Middle frontal gyrus (tissue), 1 donor: ENCODE data around the gene TBC1D17.

Source experiments
- DNase-seq: peaks from one replicate; pipeline ENCODE4 v3.0.0-alpha.2; 2015; ENCODE audit warnings: low spot score; ENCODE audit errors: extremely low spot score

TBC1D17 gene

DNA sequence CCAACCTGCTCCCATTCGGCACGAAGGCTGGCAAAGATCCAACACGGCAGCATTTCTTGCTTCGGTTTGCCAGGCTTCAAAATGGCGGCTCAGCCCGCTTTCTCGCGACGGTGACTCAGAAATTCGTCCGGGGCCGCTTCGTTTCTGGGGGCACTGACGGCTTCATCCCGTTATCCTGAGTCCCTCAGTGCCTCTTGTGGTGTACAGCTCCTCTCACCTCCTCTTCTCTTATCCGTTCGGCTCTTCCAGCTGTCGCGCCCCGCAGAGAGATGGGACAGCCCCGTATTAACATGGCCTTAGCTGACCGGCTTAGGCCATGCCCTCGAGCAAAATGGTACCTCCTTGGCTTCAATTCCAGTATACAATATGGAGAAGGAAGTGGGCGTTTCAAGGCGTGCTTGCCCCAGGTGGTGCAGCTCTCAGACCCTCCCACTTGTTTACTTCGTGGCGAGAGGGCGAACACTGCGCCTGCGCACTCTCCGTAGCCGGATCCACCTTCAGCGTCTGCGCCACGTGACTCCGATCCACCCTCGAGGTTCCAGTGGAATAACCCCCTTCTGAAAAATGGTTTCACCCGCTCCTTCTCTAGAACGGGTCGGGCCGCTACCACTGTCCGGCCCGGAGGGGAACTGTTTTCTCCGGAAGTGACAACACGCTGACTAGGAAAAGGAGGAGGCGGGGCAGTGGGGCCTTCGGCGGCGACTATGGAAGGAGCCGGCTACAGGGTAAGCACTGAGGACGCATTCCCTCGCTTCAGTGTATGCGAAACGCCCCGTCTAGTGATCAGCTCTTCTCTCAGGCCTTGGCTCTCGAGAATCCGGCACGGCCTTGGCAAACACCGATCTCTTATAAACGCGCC lies at the start of gene TBC1D17, which contains the start of gene AKT1S1:
Gene TBC1D17 (plus strand): TSS at position 683 of the 859 bp plus-strand sequence. CDS start 22 bp downstream, at position 705.
Gene AKT1S1 (minus strand): TSS at position 336 of the 859 bp plus-strand sequence. CDS start 4,060 bp downstream, outside the sequence.
- peak; percentile 99 for DNase-seq

DNA sequence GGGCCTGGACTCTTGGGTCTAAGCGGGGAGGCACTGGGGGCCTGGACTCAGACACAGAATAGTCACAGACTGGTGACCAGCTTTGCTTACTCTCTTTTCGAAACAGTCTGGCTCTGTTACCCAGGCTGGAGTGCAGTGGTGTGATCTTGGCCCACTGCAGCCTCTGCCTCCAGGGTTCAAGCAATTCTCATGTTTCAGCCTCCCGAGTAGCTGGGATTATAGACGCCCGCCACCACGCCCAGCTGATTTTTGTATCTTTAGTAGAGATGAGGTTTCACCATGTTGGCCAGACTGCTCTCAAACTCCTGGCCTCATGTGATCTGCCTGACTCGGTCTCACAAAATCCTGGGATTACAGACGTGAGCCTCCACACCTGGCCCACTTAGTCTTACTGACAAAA lies 48.3 kb upstream of the TBC1D17 start:
- no peak for DNase-seq

DNA sequence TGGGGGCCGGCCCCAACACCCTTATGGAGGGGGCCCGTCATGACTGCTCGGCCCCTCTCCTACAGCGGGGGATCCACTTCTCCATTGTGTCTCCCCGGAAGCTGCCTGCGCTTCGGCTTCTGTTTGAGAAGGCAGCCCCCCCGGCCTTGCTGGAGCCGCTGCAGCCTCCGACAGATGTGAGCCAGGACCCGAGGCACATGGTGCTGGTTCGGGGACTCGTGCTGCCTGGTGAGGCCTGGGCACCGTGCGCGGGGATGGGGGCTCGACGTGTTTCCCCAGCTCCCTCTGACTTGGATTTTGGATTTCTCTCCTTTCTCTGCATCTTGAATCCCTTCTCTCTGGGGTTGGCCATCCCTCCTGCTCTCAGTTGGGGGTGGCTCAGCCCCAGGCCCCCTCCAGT lies 47.8 kb upstream of the TBC1D17 start:
- DNase-seq = no peak

DNA sequence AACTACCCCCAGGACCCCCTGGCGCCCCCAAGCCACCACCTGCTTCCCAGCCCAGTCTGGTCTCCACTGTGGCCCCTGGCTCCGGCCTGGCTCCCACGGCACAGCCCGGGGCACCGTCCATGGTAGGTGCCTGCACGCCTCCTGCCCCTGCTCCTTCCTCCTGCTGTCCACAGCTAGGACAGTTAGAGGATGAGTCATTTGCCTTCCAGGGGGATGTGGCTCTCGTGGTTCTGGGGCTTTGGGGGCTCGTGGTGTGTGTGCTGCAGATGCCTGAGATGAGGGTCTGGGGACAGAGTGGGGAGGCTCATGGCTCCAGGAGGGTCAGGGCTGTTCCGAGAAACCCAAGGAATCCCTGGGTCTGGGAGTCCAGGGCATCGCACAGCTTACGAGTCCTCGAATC lies 46.7 kb upstream of the TBC1D17 start:
- DNase-seq = no peak

DNA sequence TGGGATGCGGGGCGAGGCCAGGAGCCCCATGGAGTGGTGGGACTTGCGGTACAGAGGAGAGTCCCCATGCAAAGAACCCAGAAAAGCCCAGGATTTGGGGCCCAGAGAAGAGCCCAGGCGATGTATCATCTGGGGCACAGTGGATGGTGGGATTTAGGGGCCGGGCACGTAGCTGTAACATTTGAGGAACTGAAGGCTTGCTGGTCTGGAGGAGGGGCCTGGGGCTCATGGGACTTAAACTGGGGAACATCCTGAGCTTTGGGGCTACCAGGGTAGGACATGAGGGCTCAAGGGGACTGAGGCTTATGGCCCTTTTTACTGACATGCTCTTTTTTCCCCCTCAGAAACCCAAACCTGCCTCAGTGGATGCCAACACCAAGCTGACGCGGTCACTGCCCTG lies 45.9 kb upstream of the TBC1D17 start:
- no peak for DNase-seq

DNA sequence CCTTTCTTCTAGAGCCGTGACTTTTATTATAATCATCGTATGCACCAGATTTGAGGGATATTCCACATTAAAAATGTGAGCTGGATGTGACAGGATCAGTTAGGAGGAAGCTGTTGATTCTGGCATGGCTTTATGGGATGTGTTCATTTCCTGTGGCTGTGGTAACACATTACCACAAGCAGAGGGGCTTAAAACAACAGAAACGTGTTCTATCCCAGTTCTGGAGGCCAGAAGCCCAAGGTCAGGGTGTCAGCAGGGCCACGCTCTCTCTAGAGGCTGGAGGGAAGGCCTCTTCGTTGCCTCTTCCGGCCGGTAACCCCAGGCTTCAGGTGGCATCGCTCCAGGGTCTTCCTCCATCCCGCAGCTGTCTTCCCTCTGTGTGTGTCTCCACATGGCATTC lies 44.9 kb upstream of the TBC1D17 start:
- no peak for DNase-seq

DNA sequence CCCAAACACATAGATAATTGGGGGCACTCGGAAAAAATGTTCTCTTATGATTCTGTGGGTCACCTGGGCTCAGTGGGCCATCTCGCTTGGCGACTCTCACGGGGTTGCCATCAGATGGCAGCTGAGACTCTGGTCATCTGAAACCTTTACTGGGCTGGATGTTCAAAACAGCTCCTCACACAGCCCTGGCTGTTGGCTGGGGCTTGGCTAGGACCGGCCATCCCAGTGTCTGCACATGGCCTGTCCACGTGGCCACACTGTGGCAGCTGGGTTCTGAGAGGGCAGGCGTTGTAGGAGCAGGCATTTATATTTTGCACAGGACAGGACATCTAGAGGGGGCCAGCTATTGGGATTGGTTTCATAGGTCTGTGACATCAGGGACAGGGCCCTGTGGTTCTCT lies 43.9 kb upstream of the TBC1D17 start:
- no peak for DNase-seq

DNA sequence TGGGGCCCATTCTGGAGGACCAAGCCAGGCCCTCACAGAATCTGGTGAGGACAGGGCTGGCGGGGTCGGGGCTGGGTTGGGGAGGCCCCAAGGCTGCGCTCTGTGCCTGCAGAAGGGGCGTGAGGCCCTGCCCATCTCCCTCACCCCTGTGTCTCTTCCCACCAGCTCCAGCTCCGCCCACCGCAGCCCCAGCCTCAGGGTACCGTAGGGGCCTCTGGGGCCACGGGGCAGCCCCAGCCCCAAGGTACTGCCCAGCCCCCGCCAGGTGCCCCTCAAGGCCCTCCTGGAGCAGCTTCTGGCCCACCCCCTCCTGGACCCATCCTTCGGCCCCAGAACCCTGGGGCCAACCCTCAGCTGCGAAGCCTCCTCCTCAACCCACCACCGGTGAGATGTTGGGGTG lies 41.9 kb upstream of the TBC1D17 start:
- DNase-seq = no peak

DNA sequence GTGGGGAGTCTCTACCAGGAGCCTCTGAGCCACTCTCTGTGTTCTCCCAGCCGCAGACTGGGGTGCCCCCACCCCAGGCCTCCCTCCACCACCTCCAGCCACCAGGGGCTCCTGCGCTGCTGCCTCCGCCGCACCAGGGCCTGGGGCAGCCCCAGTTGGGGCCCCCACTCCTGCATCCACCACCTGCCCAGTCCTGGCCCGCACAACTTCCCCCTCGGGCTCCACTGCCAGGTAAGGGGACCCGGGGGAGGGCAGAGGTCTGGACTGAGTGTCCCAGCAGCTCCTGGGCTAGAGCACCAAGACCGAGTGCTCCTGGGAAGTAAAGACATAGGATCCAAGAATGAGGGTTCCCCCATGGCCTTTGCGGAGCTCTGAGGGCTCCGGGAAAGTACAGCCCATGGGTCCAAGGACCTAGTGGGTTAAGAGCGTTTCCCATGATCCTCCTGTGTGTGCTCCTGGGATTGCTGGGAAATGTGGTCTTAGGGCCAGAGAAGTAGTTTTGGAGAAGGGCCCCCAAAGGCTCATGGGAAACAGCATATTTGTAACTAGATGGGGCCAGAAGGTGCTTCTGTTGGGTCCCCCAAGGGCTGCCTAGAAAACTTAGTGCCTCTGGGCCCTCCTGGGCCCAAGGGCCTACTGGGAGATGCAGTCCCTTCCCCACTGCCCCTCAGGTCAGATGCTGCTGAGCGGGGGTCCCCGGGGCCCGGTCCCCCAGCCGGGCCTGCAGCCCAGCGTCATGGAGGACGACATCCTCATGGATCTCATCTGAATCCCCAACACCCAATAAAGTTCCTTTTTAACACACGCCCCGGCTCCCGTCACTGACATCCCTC lies 41.1 kb upstream of the TBC1D17 start:
- DNase-seq = no peak

DNA sequence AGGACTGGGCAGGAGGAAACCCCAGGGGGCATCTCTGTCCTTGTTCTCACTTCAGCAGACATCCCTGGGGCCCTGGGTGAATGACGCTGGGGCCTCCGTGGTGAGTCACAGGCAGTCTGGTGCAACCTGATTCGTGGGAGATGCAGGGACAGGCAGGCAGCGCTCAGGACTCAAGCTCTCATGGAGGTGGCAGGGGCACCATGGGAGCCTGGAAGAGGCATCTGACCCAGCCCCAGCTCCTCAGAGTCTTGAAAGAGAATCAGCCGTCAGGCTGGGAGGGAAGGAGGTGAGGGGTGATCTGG lies 40.5 kb upstream of the TBC1D17 start:
- DNase-seq = no peak

DNA sequence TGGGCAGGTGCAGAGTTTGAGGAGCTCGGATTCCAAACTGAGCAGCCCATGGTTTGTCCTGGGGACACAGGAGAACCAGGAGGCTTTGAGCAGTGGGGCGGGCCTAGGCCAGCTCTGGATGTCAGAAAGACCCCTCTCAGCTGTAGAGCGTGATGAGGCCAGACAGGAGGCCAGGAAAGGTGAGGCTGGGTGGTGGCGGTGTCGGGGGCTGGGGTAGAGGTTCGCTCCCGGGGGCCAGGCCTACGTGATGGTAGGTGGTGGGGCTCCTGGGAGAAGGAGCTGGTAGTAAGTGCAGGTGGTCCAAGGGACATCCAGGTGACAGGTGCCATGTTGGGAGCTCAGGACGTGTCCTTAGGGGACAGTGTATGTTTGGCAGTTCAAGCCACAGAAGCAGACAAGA lies 40.1 kb upstream of the TBC1D17 start:
- DNase-seq = no peak

DNA sequence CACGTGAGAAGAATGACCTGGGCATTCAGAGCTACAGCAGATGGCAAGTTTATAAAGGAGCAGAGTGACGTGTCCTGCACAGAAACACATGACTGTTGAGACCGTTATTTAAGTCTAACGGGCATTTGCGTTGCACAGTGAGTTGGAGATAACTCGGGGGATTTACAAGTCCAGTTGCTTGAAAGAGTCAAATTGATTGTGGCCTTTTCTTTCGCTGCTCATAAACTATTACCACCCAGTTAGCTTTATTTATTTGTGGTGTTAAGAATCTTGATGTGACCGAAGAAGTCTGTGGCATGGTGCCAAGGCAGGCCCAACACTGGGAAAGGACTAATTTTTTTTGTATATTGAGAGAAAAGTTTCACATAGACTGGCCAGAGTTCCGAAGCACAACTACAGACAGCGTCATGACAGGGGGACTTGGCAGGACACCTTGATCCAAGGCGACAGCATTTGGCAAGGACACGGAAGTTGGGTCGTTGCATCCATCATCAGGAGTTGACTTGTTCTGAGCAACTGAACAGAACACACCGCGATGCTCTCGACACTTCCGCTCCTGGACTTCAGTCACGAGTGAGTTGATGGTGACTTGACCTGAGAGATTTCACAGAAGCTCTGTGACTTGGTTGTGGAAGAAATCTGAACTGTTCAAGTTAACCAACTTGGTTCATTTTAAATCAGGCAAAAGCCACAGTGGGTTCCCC lies 38.5 kb upstream of the TBC1D17 start:
- no peak for DNase-seq

DNA sequence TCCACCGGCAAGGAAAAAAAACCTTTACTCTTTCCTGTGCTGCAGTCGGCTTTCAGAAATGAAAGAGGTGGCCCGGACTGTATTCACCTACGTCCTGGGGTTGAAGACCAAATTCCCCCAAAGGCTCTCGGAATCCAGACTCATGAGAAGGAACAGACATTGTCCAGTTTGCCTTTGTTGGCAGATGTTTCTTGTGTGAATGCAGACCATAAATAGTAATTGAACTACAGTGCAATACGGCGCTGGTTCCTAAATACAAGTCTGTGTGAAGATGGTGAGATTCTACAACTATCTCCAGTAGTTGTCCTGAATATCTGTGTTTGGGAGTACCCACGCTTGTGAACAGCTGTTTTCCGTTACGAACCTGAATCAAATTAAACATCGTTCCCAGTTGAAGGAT lies 37.8 kb upstream of the TBC1D17 start:
- no peak for DNase-seq

DNA sequence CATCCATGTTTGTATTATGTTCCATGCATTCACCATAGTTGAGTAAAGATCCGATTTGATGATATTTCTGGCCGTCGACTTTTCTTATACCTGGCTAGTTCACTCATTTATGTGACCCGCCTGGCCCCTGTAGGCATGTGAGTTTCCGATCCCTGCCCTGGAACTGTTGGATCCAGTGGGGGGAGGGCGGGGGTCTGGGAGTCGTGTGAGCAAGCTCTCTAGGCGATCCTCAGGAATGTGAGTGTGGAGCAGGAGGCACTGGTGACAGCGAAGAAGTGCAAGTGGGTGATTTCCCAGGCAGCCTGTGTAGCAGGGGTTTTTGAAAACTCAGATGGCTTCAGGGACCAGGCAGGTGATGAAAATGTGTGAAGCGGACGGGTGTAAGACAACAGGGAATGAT lies 37.2 kb upstream of the TBC1D17 start:
- DNase-seq = no peak

DNA sequence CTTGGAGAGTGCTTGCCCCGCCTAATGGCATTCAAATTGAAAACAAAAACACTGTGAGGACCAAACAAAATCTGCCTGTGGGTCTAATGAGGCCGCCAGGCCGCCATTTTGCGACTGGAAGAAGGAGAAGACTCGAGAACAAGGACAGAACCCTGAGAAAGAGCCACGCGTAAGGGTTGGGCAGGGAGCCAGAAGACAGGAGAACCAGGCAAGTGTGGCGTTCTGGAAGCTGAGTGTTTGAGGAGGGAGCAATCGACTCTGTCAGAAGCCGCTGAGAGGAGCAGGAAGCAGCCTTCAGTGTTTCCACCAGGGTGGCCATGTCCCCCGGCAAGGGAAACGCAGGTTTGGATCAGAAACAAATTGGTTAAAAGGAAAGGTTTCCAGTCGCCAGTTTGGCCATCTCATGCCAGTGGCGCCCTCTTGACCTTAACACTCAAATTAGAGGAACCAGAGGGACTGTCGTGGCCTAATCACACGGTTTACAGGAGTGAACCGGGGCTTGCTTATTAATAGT lies 36.7 kb upstream of the TBC1D17 start:
- no peak for DNase-seq

DNA sequence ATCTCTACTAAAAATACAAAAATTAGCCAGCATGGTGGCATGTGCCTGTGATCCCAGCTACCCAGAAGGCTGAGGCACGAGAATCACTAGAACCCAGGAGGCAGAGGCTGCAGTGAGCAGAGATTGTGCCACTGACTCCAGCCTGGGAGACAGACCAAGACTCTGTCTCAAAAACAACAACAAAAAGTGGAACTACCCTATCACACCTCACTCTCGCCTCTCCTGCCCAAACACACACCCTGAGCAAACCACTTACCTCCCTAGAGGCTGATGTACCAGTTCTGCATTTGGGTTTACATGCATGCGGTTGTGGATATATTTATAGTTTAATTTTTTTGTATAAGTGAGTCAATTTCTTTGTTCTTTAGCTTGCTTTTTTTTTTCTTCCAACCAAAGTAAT lies 34.2 kb upstream of the TBC1D17 start:
- no peak for DNase-seq

DNA sequence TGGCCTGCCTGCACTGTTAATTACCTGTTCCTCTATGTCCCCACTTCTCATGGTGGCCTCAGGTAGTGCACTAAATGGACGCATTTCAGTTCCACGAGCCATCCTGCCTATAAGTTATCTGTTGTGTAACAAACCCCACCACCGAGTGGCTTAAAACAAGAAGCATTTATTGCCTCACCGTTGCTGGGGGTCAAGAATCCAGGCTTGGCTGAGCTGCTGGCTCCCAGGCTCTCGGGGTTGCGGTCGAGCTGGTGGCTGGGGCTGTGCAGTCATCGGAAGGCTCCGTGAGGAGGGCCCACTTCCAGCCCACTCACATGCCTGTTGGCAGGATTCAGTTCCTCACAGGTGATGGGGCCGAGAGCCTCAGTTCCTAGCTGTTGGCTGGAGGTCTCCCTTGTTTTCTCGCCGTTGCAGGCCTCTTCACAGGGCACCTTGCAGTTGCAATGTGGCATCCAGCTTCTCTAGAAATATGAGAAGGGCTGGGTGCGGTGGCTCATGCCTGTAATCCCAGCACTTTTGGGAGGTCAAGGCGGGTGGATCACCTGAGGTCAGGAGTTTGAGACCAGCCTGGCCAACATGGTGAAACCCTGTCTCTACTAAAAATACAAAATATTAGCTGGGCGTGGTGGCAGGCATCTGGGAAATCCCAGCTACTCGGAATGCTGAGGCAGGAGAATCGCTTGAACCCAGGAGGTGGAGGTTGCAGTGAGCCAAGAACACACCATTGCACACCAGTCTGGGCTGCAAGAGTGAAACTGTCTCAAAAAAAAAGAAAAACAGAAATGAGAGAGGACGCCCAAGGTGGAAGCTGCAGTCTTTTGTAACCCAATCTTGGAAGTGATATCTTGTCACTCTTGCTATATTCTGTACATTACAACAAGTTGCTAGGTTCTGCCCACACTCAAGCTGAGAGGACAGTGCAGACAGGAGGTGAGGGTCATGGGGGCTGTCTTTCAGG lies 33.1 kb upstream of the TBC1D17 start:
- no peak for DNase-seq

DNA sequence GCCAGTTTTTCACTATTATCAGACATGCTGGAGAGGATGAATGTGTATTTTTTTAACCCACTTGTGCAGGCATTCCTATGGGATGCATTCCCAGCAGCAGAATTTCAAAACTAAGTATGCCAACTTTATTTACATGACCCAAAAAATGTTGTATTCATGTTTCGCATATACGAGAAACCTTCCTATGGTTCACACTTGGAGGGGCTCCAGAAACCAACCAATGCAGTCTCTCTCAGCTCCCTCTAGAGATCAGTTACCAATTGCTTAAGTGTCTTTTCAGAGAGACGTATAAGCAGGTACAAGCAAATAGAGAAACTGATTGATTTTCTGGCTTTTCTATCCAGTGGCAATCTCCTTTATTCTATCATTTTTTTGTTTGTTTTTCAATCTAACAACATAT lies 32.1 kb upstream of the TBC1D17 start:
- no peak for DNase-seq

DNA sequence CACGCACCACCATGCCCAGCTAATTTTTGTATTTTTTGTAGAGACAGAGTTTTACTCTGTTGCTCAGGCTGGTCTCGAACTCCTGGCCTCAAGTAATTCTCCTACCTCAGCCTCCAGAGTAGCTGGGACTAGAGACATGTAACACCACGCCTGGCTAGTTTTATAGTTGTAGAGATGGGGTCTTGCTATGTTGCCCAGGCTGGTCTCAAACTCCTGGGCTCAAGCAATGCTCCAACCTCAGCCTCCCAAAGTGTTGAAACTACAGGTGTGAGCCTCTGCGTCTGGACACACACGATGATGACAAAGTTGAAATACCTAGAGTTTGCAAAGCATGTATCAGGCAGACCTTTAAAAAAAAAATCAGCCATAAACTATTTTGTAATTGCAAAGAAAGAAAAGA lies 31.1 kb upstream of the TBC1D17 start:
- no peak for DNase-seq
